GM18507 (cell line): ENCODE measurements around the gene GPAT3.
A peak's percentile ranks its signal among the peaks of the same experiment; 100 is the strongest.
"Not testable (repeated sequence)": the region's sequence is repeated elsewhere in the genome, so short reads cannot be mapped to it uniquely, and the experiment has no call there.

Source experiments
- DNase-seq: peaks from one replicate; pipeline ENCODE4 v3.0.0; 2011; ENCODE audit warnings: low read depth; ENCODE audit not compliant: insufficient read length; ENCODE audit errors: extremely low spot score
- FAIRE-seq: peaks from 2 replicates; lab custom pipeline; 2011; peaks lifted over from hg19 to GRCh38; lab: Jason Lieb, UNC

Gene GPAT3

GRCh38 chr4:83589279-83589678 lies 53.4 kb downstream of the GPAT3 start:
- DNase-seq (no peak), FAIRE-seq (no peak)

GRCh38 chr4:83591056-83591455 lies 55.1 kb downstream of the GPAT3 start:
- DNase-seq = no peak
- FAIRE-seq = no peak

GRCh38 chr4:83591730-83592129 lies 55.8 kb downstream of the GPAT3 start:
- DNase-seq (no peak), FAIRE-seq (no peak)

GRCh38 chr4:83599183-83599582 lies 63.3 kb downstream of the GPAT3 start:
- DNase-seq = no peak
- FAIRE-seq = peak; percentile 15

- no peak for DNase-seq
- FAIRE-seq = no peak
Measured at GRCh38 chr4:83603129-83603528, 67.2 kb downstream of the GPAT3 start.

GRCh38 chr4:83604321-83604720 lies 68.4 kb downstream of the GPAT3 start:
- no peak for FAIRE-seq

GRCh38 chr4:83605210-83605609 lies 69.3 kb downstream of the GPAT3 start:
- DNase-seq = no peak
- FAIRE-seq = no peak

More at GRCh38 chr4:83604321-83604720, 68.4 kb downstream of the GPAT3 start:
- no peak for DNase-seq

GRCh38 chr4:83605744-83606172 lies 69.8 kb downstream of the GPAT3 start:
- no peak for FAIRE-seq
- DNase-seq = no peak

- DNase-seq (no peak), FAIRE-seq (no peak)
Measured at GRCh38 chr4:83606460-83606859, 70.6 kb downstream of the GPAT3 start.

- DNase-seq (no peak), FAIRE-seq (no peak)
Measured at GRCh38 chr4:83606898-83607297, 71.0 kb downstream of the GPAT3 start.

- FAIRE-seq (no peak), DNase-seq (no peak)
Measured at GRCh38 chr4:83609365-83609764, 73.5 kb downstream of the GPAT3 start.

GRCh38 chr4:83610729-83611128 lies 74.8 kb downstream of the GPAT3 start:
- no peak for FAIRE-seq
- DNase-seq = no peak

GRCh38 chr4:83613023-83613422 lies 77.1 kb downstream of the GPAT3 start:
- DNase-seq = no peak
- no peak for FAIRE-seq

GRCh38 chr4:83613994-83614393 lies 78.1 kb downstream of the GPAT3 start:
- DNase-seq (no peak), FAIRE-seq (no peak)

GRCh38 chr4:83616252-83616651 lies 80.3 kb downstream of the GPAT3 start:
- FAIRE-seq (no peak), DNase-seq (no peak)

GRCh38 chr4:83617371-83618035 lies 81.6 kb downstream of the GPAT3 start:
- DNase-seq = no peak
- FAIRE-seq = no peak

GRCh38 chr4:83618431-83618830 lies 82.5 kb downstream of the GPAT3 start:
- DNase-seq = no peak

GRCh38 chr4:83618991-83619645 lies 83.2 kb downstream of the GPAT3 start:
- DNase-seq (no peak), FAIRE-seq (no peak)

More at GRCh38 chr4:83618431-83618830, 82.5 kb downstream of the GPAT3 start:
- no peak for FAIRE-seq

- not testable (repeated sequence) for FAIRE-seq, DNase-seq
Measured at GRCh38 chr4:83622127-83622526, 86.2 kb downstream of the GPAT3 start.

- DNase-seq = no peak
Measured at GRCh38 chr4:83625821-83626220, 89.9 kb downstream of the GPAT3 start.

GRCh38 chr4:83626245-83626836 lies 90.4 kb downstream of the GPAT3 start:
- DNase-seq (no peak), FAIRE-seq (no peak)

More at GRCh38 chr4:83625821-83626220, 89.9 kb downstream of the GPAT3 start:
- FAIRE-seq = no peak
